HS-27A (cell line): ENCODE results near the gene EDAR.

Source experiments
- DNase-seq: peaks from one replicate; pipeline ENCODE4 v3.0.0-alpha.2; 2012; ENCODE audit warnings: low read depth, missing footprints

The EDAR gene

DNA sequence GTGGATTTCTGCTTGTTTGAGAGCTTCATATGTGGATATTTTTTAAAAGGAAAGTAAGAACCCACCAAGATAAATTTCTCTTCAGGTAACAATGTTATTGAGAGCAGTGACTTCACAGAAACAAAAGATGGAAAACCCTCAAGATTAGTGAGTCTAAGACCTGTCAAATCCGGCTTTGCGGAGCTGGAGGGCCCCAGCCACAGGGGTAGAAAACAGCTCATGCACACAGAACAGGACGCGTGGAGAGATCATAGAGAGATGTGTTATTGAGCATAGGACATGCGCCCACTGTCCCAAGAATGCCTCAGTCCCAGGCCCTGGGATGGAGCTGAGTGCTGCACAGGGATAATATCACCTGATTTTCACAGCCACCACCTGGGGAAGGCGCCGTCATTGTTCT is 21.3 kb downstream of the EDAR start:
- DNase-seq, result no peak

DNA sequence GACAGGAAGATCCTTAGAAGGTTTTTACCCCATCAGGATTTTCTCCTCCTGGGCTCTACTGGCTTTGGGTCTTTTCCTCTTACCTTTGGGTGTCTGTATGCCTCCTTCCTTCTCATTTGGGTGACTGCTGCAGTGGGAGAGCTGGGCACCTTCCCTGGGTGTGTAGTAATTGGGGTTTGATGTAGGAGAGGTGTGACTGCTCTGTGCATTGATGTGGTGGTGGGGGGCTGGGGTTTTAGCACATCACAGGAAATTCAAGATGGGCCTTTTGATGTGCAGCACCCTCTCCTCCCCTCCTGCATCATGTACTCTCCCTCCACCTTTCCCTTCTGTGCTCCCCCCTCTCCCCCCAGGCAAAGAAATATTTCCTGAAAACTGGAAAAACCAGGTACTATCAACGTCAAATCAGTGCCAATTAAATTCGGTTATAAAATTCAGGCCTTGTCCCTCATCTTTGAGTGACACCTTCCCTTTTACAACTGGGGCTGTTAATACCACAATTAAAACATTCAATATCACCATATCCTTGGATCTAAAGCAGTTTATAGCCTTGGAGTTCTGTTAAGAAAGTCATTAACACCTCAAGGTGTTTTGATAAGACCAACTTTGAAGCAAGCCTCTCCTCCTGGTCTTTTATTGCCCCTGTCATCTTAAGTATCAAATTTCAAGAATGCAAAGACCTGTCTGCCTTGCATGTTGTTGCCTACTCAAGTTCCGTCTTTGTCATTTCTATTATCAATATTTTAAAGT is 23.3 kb downstream of the EDAR start:
- DNase-seq, result no peak

DNA sequence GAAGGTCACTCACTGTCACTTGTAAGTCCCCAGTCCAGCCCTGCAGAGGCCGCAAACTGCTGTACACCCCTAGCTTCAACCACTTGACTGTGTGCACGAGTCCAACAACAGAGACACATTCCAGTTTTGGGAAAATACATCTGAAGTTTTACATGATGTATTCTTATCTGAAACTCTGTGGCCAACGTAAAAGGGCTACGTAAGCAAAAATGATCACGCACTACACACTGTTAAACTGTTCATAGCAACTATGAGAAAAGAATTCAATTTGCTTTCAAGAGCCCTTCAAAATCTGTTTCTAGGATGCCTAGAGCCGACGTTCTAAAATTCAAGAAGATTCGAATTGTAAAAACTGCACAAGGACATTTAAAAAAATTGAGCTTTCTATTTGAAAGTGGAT is 26.0 kb downstream of the EDAR start:
- DNase-seq, result no peak

DNA sequence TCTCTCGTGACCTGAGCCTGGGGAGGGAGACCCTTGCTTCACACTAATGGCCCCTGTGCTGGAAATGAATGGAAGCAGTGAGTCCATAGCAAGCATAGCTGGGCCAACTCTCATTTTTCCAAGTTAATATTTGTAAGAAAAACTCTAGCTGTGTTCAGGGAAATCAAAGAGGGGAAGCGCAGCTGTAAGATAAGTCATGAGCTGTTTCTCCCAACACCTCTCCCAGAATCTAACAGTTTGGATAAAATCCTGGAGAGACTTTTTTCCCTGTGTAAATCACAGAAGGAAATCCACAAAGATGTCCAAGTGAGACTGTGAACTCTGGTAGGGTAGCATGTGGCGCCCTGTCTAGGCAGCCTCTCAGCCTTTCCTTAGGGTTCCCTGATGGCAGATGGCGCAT is 27.2 kb downstream of the EDAR start:
- DNase-seq, result no peak

DNA sequence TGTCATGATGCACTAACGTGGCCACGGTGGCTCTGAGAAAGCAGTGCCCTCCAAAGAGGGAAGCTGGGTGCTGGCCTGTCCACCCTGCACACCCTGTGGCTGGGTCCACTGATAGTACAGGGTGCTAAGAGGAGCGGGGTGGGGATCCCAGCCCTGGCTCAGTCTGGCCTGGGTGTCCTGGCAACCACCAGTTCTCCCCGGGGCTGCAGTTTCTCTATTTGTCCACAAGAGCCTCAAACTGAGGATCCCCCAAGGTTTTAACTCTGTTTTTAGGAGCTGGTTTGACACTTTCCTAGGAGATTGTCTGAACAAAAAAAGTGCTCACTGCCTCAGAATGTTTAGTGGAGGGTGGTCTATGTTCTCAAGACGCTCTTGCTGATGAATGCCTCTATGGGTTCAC is 29.0 kb downstream of the EDAR start:
- no peak for DNase-seq

DNA sequence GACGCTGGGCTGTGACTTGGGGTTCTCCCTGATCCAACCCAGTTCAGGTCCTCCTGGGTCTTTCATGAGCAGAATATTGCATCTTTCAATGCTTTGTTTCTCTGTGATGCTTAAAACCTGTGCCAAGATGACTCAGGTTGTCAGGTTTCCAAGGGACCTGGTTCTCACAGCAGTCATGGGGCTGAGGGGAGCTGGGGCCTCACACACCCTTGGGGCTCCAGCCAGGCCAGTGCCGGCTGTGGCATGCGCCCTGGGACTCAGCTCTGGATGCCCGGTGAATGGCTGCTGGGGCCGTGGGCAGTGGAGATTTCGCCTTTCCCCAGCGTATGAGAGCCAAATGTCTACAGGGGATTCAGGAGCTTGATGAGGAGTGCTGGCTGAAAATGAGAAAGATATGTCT is 29.6 kb downstream of the EDAR start:
- no peak for DNase-seq

DNA sequence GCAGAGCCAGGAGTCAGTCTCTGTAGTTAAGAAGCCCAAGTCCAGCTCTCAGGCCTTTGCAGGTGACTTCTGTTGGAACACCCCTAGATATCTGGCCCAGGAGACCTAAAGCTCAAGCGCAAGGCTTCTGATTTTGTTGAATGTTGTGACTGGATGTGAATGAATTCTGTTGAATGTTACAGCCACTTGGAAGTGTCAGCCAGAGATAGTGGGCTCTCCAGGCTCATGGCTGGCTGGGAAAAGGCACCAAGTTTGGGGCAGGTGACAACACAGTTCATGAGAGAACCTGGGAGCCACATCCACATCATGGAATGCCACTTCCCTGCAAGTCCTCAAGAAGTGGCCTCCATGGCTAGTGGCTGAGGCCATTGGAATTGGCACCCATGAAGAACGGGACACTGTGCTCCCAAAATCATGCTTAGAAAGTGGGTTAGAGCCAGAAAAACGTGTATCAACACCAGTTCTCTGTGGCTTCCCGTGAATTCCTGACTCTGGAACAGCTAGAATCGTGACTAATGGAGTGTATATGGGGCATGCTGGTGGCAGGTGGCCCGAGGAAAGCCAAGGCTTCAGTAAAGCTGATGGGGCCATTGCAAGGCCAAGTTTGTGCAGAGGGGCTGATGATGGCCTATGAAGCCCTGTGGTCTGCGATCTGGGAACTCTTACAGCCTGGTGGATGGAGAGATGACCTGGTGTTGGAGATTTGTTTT is 30.2 kb downstream of the EDAR start:
- no peak for DNase-seq

DNA sequence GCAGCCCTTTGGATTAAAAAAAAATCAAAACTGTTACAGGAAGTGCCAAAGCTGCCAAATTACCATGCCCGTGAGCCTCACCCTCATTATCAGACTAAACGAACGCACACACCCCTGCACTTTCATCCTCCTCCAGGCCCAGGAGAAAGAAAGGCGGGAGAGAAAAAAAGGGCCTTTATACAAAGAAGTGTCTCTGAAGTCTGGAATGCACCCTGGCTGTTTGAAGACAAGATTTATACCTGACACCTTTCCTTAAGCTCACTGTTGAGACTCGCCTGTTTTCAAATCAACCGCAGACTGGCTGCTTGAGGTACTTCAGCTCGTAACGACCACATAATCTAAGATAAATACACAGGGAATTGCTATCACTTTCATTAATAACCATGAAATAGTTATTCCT is 31.0 kb downstream of the EDAR start:
- no peak for DNase-seq

DNA sequence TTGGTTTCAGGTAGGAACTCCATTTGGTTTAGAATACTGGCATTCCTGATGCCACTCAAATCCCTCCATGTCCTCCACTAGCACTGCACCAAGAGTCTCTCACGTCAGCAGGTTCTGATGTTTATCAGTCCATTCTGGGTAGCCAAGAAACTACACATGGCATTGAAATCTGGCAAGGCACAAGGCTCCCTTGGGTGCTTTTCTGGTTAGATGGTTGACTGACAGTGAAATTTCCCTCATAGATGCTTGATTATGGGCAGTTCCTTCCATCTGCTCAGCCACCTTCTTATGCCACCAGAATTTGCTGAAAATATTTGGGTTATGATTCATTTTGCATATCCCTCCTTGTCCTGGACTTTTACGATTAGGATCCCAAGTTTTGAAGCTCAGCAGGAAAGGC is 32.6 kb downstream of the EDAR start:
- no peak for DNase-seq

DNA sequence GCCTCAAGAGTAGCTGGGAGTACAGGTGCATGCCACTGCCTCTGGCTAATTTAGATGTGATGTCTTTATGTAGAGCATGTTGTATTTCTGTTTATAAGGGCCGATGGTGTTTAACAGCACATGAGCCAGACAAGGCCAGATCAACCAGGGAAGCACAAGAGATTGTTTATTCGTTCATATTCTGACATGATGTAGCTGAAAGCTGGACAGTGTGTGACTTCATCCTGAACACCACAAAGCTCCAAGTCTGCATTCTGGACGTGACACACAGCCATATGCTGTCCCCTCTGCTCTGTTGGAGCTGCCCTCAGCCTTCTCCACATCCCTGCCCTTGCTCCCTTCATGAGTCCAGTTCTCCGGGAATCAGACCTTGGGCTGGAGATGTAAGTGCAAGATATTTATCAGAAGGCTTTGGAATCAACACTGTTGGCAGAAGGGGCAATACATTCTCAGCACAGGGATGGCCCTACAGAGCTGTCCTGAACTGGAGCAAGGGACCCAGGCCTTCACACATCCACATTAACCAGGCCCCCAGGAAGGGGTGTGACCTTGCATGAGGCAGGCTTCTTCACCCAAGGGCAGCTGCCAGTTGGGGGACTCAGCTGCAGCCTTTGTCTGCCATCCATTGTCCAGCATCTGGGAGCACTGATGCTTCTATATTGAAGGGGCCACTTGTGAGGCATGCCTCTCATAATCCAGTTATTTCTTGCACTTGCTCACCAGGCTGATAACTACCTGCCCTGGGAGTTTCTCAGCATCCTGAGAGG is 38.5 kb downstream of the EDAR start:
- DNase-seq, result no peak

DNA sequence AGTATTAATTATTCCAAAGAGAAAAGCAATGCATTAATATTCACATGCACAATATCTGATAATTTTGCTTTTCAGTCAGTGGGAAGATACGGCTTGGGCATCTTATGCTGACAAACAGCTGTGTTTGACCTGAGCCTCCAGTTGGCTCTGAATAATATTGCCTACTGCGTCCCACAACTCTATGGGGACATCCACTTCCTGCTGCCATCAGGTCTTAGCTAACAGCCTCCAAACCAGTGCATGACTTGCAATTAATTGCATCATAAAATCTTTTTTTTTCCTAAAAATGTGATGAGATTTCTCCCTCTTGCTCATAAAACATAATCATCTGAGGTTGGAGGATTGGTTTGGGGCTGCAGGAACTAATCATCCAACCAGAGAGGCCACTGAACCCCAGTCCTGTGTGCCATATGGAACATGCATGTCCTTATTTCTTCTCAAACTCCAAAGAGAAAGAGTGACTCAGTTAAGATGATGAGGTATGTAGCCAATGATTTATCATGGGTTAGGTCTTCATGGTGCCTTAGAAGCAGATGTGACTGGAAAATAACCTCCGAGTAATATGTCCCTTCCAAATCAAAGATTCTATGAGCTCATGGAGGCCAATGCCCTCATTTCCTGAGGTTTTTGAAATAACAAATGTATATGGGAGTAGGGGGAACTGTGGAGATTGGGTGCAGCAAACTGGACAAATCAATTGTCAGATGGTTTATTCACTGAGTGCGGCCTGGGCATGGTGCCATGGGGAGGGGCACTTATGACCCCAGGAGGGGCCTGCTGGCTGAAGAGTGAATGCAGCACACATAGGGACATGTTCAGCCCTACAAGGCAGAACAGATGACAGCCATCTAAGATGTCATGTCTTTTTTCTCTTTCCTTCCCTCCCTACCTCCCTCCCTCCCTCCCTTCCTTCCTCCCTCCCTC is 39.4 kb downstream of the EDAR start:
- DNase-seq, result no peak

DNA sequence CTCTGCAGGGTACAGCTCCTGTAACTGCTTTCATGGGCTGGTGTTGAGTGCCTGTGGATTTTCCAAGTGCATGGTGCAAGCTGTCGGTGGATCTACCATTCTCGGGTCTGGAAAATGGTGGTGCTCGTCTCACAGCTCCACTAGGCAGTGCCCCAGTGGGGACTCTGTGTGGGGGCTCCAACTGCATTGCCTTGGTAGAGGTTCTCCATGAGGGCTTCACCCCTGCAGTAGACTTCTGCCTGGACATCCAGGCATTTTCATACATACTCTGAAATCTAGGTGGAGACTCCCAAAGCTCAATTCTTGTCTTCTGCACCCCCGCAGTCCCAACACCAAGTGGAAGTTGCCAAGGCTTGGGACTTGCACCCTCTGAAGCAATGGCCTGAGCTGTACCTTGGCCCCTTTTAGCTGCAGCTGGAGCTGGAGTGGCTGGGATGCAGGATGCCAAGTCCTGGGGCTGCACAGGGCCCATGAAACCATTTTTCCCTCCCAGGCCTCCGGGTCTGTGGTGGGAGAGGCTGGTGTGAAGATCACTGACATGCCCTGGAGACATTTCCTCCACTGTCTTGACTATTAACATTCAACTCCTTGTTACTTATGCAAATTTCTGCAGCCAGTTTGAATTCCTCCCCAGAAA is 41.6 kb downstream of the EDAR start:
- no peak for DNase-seq

DNA sequence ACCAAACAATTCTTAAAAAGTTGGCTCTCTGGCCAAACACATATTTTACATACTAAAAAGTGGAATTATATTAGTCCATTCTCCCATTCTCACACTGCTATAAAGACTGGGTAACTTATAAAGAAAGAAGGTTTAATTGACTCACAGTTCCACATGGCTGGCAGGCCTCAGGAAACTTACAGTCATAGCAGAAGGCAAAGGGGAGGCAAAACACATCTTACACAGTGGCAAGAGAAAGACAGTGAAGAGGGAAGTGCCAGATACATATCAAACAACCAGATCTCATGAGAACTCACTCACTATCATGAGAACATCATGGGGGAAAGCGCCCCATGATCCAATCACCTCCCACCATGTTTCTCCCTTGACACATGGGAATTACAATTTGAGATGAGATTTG is 42.6 kb downstream of the EDAR start:
- no peak for DNase-seq

DNA sequence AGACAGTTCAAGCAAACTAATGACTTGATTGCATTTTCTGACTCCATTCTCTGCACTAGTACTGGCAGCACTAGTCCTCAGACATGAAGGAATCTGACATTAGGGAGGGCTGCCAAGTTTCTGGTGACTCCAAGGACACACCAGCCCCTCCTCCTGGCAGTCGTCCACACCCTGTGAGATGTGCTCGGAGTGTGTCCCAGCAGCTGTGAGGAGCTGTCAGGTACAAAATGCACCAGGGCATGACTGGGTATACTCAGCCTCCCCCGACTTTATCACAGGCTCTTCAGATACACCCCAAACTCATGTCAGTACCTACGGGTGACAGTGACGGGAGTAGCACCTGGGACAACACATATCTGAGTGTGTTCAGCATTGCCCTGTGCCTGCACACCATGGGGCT is 43.1 kb downstream of the EDAR start:
- DNase-seq, result no peak

DNA sequence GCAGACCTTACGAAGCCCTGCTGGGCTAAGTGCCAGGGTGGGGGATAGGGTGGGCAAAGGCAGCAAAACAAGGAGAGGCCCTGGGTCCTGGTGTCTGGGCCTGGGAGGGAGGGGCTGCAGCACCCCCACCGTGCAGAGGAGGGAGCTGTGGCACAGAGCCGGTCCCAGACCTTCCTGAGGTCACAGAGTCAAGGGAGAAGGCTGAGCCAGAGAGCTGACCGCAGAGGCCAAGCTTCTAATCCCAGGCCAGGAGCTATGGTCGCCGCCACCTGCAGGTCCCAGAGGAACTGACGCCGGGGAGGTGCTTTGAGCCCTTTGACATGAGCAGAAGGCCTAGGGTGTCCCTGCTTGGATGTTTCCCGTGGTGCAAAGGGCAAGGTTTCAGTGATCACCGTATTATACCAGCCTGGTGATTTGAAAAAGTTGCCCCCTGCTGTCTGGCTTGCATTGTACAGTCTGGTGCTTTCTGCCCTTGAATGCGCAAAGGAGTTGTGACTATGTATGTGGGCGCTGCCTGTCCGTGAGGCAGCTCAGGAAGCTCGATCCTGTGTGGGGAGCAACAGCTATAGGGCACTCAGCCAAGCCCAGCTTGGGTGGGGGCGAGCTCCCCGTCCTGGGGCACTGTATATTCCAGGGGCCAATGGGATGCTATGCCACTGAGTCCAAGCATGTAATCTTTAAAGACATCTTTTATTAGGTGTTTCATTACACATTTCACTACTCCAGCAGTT is 44.3 kb downstream of the EDAR start:
- DNase-seq, result no peak

DNA sequence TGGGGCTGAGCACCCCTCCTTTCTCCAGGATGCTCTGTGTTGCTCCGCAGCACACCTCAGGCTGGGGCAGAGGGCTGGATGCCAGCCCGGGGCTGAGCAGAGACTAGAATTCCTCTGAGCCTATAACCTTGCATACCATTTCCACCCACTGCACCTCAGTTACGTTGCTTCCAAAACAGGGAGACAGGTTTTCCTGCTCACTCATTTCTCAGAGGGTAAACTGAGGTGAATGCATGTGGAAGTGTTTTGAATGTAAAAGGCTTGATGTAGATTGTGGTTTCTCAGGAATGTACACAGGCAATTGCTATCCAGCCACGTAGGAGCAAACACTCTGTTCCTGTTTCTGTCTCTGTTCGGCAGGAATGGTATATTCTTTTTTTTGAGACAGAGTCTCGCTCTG is 45.3 kb downstream of the EDAR start:
- no peak for DNase-seq

DNA sequence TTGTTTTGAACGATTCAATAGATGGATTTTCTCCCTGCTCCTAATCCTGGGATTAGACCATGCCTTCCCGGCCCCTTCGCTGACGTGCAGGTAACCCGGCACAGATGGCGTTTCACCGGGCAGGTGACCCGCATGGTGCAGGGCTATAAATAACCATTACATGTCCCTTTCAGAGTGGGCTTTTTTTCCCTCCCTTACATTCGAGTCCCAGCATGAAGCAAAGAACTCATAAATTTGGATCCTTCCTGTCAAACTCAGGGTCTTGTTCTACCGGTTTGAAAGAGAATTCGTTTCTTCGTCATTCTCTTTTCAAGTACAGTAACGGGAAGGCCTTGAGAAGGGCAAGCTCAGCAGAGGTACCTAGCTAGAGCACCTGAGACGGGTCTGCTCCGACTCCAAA is 46.1 kb downstream of the EDAR start:
- no peak for DNase-seq

DNA sequence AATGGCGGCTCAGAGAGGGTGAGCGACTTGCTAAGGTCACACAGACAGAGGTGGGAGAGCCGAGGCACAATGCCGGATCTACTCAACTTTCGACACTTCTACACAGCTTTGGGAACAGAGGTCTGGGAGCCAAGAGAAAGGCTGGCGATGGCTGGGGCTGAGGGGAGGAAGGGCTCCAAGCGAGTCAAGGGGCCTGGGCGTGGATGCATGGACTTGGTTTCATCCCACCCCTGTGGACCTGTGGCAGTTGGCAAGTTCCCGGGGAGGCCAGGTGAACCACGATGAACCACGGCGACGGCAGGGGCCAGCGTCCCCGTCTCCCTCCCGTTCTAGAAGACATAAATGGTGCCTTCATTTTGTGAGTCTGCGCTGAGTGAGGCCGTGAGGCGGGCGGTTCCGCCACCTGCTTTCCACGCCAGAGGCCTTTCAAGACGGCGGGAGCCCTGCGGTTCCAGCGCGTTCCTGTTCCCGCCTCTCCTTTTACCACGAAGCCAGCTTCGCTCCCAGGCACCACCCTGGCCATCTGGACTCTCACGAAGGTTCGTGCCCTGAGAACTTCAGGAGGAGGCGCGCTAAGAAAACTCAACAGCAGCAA is 46.7 kb downstream of the EDAR start:
- no peak for DNase-seq

DNA sequence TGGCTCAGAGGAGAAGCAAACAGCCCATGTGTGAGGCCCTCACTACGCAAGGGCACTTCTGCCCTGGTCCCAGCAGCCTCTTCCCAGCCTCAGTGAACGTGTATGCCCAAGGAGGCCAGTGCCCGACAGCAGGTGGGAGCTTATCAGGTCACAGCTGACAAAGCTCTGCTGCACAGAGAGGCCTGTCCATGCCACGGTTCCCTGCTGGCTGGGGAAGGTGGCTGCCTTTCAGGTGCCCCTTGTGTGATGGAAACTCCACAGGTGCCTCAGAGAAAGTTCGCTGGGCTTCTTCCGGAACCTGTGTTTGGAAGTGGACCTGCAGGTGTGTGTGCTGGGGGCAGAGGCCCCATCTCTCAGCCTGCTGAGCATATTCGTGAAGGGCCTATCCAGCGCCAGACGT is 47.3 kb downstream of the EDAR start:
- no peak for DNase-seq

DNA sequence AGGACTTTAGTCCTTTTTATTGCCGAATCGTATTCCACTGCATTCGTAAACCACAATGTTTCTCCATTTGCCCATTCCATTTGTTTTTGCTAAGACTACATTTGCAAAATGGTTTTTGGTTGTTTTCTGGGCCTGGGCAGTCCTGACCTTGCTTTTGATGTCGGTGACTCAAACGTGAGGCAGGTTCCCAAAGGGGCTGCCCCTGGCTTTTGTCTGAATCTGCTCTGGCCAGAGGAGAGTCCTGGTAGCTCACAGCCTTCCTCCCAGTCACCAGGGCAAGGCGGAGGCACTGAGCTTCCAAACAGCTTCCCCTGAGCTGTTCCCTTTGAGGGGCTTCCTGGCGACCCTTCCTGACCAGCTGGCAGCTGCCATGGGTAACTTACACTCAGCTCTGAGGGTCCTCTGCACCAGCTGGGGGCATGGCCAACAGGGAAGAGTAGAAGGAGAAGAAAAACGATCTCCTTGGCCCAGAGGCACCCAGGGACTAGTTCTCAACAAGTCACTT is 47.8 kb downstream of the EDAR start:
- DNase-seq, result no peak
